ENCODE data around the gene NSMCE4A. TPM values are rescaled to one million over a fixed set of nuclear protein-coding genes. Genes with fewer than 3 reads are reported as not detected.
"Not testable (repeated sequence)": the region's sequence is repeated elsewhere in the genome, so short reads cannot be mapped to it uniquely, and the experiment has no call there.

NSMCE4A gene
- polyA plus RNA-seq, 1 donor: 40.0 TPM

DNA sequence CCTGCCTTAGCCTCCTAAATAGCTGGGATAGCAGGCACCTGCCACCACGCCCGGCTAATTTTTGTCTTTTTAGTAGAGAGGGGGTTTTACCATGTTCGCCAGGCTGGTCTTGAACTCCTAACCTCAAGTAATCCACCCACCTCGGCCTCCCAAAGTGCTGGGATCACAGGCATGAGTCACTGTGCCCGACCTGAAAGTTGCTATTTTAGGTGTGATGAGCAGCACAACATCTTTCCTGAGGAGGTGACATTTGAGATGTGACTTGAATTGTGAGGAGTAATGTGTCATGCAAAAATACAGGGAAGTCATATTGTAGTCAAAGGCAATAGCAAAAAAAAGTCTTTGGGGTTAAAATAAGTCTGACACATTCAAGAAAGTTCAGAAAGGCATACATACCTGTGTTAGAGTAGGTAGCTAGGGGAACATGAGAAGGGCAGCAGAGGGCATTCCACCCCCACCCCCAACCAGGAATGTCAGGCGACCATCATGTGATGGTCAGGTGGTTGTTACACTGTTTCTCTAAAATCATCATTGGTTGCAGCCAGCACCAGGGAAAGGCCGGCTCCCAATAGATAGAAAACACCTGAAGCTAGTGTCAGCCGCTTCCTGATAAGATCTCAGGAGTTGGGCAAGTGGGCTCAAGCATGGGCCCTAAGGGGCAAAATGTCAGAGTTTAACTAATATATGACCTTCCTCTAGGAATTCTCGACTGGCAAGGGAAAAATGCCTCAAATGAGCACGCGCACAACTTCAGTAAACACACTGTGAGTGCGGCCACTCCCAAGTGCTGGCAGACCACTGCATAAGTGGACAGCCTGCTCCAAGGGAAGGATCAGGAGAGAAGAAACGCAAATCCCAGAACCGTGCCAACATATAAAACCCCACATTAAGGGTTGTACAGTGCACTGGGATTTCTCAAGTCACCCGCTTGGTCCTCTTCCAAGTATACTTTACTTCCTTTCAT is 13.6 kb upstream of the NSMCE4A start, which contains the start of gene TACC2:
TACC2 (plus strand) TSS at position 803 of the 964 bp plus-strand sequence. CDS start 32,819 bp downstream, outside the sequence.
- no peak for DNase-seq

DNA sequence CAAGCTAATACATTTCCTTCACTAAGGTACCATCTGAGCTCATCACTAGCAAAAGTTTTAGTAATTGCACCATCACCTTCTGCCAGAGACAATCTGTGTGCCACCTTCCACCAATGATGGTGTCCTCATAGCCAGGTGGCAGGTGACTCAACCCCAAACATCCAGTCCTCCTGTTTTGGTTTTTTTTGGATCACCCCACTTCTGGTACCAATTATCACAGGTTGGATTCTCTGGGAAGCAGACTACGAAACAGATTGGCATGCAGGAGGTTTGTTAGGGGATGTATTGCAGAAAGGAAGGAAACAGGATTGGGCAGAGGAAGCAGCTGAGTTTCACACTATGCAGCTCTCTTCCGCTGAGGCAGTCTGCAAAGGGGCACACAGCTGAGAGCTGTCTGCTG is 9.4 kb upstream of the NSMCE4A start:
- no peak for DNase-seq

DNA sequence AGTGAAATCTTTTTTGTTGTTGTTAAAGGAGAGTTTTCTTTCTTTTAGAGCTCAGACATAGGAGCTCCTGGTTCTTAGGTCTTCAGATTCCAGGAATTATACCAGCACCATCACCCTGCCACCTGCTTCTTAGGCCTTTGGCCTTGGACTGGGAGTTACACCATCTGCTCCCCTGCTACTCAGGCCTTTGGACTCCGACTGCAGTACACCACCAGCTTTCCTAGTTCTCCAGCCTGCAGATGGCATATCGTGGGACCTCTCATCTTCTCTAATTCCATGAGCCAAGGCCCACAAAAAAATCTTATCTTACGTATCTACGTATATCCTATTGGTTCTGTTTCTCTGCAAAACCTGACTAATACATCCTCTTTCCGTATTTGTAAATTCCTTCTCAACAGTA is 8.8 kb upstream of the NSMCE4A start:
- DNase-seq: no peak

DNA sequence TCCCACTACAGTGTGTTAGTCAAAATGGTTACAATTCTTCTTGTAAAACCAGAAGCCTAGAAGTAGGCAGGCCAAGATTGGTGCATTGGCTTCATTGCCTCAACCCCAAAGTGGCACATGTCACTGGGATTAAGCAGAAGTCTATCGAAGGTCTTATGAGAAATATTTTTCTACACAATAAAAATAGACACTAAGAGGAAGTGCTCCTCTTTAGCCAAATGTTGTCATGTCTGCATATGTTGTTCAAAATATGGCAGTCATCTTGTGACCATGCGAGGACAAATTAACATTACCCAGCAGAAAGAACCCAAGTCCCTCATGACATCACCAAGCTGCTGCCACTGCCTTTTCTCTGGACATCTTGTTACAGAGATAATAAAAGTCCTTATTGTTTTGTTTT is 6.3 kb upstream of the NSMCE4A start:
- DNase-seq: no peak

DNA sequence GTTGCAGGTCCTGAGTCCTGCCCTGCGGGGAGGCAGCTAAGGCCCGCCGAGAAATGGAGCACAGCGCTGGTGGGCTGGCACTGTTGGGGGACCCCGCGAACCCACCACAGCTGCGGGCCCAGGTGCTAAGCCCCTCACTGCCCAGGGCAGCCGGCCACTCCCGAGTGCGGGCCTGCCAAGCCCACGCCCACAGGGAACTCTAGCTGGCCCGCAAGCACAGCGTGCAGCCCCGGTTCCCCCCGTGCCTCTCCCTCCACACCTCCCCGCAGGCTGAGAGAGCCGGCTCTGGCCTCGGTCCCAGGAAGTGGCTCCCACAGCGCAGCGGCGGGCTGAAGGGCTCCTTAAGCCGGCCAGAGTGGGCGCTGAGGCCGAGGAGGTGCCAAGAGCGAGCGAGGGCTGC is 3.5 kb upstream of the NSMCE4A start:
- DNase-seq: no peak

DNA sequence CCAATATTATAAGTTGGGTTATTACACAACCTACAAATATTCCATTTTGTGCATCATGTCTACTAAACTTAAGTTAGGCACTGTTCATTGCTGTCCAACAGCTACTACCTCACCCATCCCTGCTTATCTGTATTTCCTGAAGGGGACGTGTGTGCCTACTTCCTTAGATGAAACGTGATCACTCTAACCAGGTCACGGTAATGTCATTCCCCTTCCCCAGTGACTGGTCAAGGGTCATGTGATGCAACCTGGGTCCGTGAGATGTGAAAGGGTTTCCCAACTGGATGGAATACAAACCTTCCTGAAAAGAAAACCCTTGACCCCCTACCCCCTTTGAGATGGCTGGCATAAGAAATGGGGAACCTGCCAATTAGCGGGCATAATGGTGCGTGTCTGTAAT is 1.6 kb upstream of the NSMCE4A start:
- no peak for DNase-seq

DNA sequence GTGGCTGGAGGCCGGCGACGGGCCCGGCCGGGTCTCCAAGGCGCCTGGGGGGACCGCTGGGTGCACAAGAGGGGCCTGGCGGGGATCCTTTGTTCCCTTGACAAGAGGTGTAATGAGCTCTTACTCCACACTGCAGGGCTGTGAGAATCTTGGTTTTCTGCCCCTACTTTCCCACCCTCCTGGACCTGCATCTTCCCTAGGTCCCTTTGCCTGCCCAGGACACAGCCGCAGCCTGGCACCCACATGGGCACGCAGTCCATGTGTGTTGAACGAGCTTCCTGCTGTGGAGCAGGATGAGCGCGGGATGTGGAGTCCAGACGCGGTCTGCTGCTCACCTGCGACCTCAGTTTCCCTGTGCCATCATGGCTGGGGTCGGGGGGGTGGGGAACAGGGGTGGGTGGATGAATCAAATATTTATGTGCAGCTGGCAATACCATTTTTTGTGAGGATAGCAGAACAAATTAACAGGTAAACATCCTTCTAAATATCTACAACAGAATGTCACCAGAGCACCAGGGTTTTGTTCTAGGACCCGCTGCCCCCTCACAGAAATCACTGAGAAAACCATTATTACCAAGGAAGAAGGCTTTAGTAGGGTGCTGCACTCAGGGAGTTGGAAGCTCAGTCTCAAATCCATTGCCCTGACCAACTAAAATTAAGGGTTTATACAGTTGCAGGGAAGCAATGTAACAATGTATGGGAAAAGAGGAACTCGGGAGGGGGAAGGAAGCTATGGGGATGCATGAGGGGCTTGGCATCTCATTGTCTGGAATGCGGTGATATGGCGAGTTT is 474 bp upstream of the NSMCE4A start:
- no peak for DNase-seq

DNA sequence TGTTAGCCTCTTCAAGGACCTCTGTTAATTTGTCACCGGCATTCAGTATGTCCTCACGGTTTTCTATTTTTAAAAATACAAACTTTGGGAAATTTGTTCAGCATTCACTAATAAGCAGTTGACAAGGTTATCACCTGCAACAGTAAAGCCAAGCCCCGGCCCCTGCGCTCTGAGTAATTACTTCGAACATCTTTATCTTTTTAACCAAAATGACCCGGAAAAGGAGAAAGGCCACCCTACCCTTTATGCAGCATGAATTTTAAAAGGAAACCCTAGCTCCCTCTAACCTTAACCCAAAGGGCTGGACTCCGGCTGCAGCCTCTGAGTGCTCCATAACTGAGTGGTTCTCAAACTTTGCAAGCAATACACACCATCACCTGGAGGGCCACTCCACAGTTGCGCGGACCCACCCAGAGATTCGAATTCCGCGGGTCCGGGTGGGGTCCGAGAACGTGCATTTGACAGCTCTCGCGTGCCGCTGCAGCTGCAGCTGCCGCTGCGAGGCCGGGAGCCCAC is 940 bp downstream of the NSMCE4A start:
- DNase-seq: peak; percentile 13

DNA sequence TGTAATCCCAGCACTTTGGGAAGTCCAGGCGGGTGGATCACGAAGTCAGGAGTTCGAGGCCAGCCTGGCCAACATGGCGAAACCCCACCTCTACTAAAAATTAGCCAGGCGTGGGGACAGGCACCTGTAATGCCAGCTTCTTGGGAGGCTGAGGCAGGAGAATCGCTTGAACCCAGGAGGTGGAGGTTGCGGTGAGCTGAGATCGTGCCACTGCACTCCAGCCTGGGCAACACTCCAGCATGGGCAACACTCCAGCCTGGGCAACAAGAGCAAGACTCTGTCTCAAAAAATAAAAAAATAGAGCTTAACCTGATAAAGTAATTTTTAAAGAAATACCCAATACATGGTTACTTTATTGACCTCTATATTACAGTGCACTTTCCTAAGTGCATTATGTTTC is 5.9 kb downstream of the NSMCE4A start:
- DNase-seq: not testable (repeated sequence)

DNA sequence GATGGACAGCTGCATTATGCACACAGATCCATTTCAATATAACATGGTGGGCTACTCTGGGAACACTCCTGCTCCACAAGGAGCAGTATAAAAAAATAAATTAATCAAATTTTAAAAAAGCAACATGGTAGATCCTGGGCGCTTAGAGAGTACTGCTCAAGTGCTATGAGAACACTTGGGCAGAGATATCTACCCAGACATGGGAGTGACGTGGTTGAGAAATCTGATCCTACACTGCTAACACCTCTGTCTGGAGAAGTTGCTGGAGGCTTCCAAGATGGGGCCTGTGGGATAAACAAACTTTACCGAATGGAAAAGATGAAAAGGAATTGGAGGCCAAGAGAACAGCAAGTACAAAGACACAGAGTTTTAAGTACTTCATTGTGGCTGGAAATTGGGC is 9.0 kb downstream of the NSMCE4A start:
- no peak for DNase-seq

DNA sequence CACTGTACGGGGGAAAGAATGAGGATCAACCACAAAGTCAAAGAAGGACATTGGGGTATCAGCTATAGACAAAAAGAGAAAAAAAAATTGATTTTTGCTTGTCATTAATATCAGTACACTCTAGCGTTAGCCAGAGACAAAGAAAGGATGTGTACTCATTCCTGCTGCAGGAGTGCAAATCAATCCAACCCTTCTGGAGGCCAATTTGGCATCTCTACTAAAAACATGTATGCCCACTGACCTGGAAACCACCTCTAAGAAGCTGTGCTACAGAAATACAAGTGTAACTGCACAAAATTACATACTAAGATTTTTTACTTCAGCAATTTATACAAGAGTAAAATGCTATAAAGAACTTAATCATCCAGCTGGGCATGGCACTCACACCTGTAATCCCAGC is 13.6 kb downstream of the NSMCE4A start:
- no peak for DNase-seq

DNA sequence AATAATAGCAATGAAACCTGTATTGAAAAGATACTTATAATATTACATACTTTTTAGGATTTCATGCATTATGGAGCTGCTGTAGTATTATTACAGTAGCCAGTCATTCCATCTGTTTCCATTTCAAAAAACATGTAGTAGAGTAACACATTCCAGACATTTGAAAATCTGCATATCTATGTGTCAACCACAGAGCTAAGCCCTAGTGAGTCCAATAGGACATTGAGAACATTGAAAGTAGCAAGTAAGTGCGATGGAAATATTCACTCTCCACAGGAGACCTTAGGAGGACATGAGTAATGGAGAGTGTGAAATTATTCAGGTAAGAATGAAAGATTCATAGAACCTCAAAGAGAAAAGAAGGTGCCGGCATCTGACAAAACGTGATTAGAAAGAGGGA is 15.3 kb downstream of the NSMCE4A start:
- no peak for DNase-seq

DNA sequence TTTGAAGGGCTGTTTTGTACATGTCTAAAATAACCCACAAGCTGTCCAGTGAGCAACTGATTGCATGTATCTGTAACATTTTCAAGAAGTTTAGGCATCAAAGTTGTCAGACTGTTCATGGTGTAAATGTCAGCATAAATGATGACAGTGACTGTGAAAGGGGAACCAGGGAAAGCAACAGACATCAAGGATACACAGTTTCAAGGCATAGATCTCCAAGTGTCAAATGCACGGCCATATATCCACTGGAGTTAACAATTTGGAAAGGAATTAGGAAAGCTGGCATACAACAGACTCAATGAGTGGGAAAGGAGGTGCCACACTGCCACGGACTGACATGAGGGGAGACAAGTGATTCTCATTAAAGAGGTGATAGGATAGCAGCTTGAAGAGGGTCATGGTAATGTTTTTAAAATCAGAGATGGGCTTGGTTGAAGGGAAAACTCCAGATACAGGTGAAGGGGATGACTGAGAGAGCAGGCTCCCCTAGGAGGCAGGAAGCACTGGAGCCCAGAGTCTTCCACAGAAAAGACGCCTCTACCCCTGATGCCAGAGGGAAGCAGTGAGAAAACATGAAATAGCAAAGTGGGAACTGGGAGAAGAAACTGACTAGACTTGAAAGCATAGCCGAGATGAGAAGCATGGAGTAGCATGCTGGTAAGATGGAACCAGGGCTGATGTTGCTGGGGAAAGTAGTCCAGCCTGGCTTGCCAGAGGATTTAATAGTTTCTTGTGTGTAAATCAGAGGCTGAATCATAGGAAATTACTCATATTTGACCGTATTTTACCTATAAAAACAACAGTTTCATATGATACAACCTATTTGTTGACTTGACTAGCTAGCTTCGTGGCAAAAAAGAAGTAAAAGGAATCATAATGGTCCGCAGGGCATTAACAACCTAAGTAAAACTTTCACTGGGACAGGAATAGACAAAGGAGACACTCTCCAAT is 18.6 kb downstream of the NSMCE4A start:
- DNase-seq: no peak

DNA sequence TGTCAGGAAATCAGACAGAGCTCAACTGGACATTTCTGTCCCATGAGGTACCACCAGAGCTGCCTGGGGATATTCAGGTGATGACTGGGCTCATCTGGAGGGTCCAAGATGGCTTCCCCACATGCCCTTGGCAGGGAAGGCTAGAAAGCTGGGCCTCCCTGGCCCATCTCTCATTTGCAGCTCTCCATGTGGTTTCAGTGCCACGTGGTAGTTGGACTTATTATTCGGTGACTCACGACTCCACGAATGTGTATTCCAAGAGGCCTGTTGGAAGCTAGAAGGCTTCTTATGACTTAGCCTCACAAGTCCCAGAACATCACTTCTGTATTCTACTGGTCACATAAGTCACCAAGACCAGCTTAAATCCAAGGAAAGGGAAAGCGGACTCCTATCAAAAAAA is 22.8 kb downstream of the NSMCE4A start:
- no peak for DNase-seq

DNA sequence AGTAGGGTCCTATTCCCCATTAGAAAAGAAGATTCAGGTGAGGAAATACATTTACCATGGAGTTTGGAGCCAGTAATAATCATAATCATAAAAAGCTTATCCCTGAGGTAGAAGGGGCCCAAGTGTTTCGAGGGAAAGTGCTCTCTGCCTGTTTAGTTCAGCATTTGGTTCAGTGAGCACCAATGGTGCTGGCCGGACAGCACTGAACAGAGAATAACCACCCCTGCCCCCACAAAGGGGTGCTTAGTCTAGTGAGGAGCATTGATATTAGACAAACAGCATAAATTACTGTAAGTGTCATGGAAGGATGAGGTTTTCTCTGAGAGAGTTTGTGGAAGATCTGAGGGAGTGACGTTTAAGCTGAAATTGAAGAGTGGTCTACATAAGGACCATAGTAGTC is 25.6 kb downstream of the NSMCE4A start:
- no peak for DNase-seq

DNA sequence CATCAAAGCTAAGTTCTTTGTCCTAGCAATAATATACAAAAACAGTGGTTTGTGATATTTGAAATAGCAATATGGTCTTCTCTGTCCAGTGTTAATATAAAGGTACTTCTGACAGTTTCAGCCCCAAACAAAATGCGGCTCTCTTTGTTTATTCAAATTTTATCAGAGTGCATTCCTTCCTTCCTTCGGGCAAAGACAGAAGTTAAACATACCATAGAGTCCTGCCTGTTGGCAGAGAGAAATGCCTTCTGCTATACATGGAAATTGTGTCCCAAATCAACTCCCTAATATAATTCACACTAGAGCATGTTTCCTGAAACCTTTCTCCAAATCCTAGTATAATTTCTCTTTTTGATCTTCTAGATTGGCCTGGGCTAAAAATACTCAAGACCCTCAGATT is 26.0 kb downstream of the NSMCE4A start:
- DNase-seq: no peak

DNA sequence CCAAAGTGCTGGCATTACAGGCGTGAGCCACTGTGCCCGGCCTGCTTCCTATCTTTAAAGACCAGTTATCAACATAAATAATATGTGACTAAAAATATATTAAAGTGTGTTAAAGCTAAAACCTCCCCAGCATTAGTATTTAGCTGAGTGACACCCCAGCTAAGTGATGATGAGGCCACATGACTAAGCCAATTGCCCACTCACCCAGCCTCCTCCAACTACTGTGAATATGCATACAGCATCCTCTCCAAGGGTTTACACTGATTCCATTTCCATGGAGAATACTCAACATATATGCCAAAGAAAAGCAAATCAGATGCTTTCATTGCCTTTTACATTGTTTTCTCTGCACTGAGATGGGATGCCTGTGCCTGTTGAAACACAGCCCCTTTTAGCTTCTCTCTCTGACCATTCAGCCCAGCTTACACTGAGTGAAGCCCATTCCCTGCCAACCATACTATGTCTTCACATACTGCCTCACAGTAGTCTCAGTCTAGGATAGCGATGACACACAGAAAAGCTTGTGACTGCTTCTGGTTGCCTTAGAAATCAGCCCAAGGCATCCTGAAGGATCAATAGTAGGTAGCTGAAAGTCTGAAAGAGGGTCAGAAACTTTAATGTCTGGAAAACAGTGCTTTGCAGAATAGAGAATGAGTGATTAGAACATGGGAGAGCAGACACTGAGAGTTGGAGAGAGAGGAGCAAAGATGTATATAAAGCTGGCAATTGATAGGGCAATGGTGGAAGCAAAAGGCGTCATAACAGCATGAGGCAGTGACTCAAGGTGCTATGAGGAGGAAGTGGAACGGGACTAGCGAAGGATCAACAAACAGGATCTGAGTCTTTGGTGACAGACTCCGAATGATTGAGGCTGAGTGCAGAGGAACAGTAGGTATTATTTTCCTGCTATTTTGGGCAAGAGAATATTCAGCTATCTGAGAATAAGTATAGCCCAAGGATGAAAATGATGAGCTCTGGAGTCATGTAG is 27.4 kb downstream of the NSMCE4A start:
- DNase-seq: no peak

DNA sequence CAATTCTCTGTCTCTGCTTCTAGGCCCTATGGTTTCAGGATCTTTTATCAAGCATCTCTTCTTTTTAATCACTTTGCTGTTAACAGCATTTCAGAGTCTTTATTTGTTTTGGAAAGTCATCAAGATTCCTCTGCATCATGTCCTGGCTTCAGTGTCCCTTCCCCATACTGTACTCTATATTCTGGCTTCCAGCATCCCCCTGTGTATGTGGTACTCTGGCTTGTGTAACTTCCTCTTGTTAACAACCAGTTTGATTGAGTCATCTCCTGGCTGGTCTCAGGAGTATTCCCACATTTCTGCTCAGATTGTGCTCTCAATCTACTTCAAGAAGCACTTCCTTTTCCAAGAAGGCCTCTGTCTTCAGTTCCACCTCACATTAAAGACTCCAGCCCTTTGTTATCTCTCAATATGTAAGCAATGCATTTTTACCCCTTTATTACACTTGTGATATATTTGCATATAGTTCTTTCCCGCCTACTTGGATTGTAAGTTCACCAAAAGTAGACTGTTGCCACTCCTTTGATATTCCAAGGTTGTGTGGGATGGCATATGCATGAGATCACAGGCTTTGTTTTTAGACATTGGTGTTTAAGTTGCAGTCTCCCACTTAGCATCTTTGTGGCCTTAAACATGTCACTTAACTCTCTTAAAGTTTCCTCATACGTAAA is 32.1 kb downstream of the NSMCE4A start:
- DNase-seq: peak; percentile 42

DNA sequence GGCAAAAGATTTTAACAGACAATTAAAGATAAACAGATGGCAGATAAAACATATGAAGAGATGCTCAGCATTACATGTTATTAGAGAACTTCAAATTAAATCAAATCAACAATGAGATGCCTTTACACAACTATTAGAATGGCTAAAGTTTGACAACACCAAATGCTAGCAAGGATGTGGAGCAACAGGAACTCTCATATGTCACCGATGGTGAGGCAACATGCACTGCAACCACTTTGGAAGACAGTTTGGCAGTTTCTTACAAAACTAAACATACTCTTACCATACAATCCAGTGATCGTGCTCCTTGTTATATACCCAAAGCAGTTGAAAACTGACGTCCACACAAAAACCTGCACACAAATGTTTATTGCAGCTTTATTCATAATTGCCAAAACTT is 33.5 kb downstream of the NSMCE4A start:
- no peak for DNase-seq

DNA sequence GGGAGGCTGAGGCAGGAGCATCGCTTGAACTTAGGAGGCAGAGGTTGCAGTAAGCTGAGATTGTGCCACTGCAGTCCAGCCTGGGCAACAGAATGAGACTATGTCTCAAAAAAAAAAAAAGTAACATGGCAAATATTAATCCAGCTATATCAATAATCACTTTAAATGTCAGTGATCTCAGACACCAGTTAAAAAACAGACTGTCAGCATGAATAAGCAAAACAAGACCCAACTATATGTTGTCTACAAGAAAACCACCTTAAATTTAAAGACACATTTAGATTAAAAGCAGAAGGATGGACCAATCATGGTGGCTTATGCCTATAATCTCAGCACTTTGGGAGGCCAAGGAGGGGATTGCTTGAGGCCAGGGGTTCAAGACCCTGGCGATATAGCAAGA is 38.7 kb downstream of the NSMCE4A start:
- no peak for DNase-seq

Data from hindlimb muscle (tissue), 1 donor.